Right ventricle myocardium inferior (tissue), 1 donor: ENCODE data around the gene PMVK. TPM values are rescaled to one million over a fixed set of nuclear protein-coding genes. Genes with fewer than 3 reads are reported as not detected.

ENCODE experiments used
- microRNA-seq: library from miRNA; unstranded; fragments of <30 nt; microRNA quantifications from one replicate; pipeline ENCODE4 v1.2.0, GENCODE V29; 2020
- total RNA-seq: library from RNA; stranded (reverse); fragmentation: NEBNext Ultra II Directional; extraction: Animal tissue kit (Norgen Biotek cat#: 25700); gene quantifications from one replicate; pipeline ENCODE4 v1.2.1, GENCODE V29; 2021
- donor health status: DM: no; HTN: yes; CAD: no; lungs with severe emphysema.

Gene PMVK
- total RNA-seq, 1 donor from 2014 or later = 71.1 TPM

Small RNA genes within 50 kb of the gene (microRNA-seq; reads per million reads assigned to microRNA genes)
- gene MIR4258 = not detected

Other genes starting within 250 kb of the PMVK start
- gene KCNN3, start 66.4 kb downstream of the PMVK start, total RNA-seq = 3.4 TPM
- 55.9 TPM for gene PBXIP1, start 19.4 kb upstream of the PMVK start, total RNA-seq
- gene PYGO2, start 25.1 kb upstream of the PMVK start, total RNA-seq = 16.0 TPM
- 60.4 TPM for gene SHC1, start 34.0 kb upstream of the PMVK start, total RNA-seq
- 22.2 TPM for gene CKS1B, start 38.0 kb upstream of the PMVK start, total RNA-seq
- 30.8 TPM for gene FLAD1, start 46.6 kb upstream of the PMVK start, total RNA-seq
- not detected for gene LENEP, start 56.9 kb upstream of the PMVK start, total RNA-seq
- gene ZBTB7B, start 66.1 kb upstream of the PMVK start, total RNA-seq = 53.3 TPM
- 0.35 TPM for gene DCST2, start 97.1 kb upstream of the PMVK start, total RNA-seq
- not detected for gene DCST1, start 97.1 kb upstream of the PMVK start, total RNA-seq
- 101 TPM for gene ADAM15, start 114.6 kb upstream of the PMVK start, total RNA-seq
- 2.1 TPM for gene EFNA4, start 127.0 kb upstream of the PMVK start, total RNA-seq
- 1.1 TPM for gene EFNA3, start 142.1 kb upstream of the PMVK start, total RNA-seq
- gene EFNA1, start 191.2 kb upstream of the PMVK start, total RNA-seq = 43.9 TPM
- 9.3 TPM for gene SLC50A1, start 199.1 kb upstream of the PMVK start, total RNA-seq
- gene DPM3, start 203.8 kb upstream of the PMVK start, total RNA-seq = 55.7 TPM
- 118 TPM for gene KRTCAP2, start 236.6 kb upstream of the PMVK start, total RNA-seq
- 0.16 TPM for gene TRIM46, start 237.1 kb upstream of the PMVK start, total RNA-seq